HCT116 (cell line): ENCODE measurements around the gene OSBP2. TPM values are rescaled to one million over a fixed set of nuclear protein-coding genes. Genes with fewer than 3 reads are reported as not detected.

ENCODE experiments used
- ATAC-seq: fragments of 200-7000 bp; cut with Tn5 transposase; 2 replicates; pipeline ENCODE4 v1.9.1; 2020; ENCODE audit warnings: mild to moderate bottlenecking, moderate library complexity
- BruUV-seq: library from RNA; stranded (reverse); fragments of 400-500 nt; replicated peaks from 2 replicates; lab custom pipeline; 2021; lab: Mats Ljungman, UMichigan
- CTCF ChIA-PET: fragments of 300-600 bp; sonication (Branson Sonifier 250); formaldehyde crosslinking; loops from one replicate; lab custom pipeline; 2021; ENCODE audit warnings: antibody characterized with exemption; lab: Charles Lee
- POLR2A ChIA-PET: fragments of 300-600, 350-600 bp; sonication (Branson Sonifier 250); formaldehyde crosslinking; loops from one replicate; lab custom pipeline; 2021; ENCODE audit warnings: antibody characterized with exemption; lab: Charles Lee
- RAD21 ChIA-PET, 2 experiments: fragments of 300-600 bp; sonication (Branson Sonifier 250); formaldehyde crosslinking; loops; one replicate each; lab custom pipeline; 2023; ENCODE audit warnings: low total read pairs in 2 of 2; ENCODE audit not compliant: uncharacterized antibody in 2 of 2, unreplicated experiment in 2 of 2, low non-redundant PET in 1 of 2; lab: Charles Lee
- DNase-seq: peaks from one replicate; pipeline ENCODE4 v3.0.0-alpha.2; 2010; ENCODE audit warnings: low read depth, low spot score
- H2AFZ ChIP-seq: fragments of 200-600 bp; shearing (Covaris generic), sonication (generic); 2 replicates; pipeline ENCODE4 v1.6.1; 2017; ENCODE audit warnings: low read depth, mixed run types, mixed read lengths, antibody characterized with exemption, low read length; ENCODE audit not compliant: poor library complexity, severe bottlenecking
- H3K27ac ChIP-seq: 2 replicates; pipeline ENCODE4 v1.5.1; 2012; ENCODE audit warnings: low read depth, low read length
- H3K27me3 ChIP-seq: fragments of 200-600 bp; sonication (generic); 2 replicates; pipeline ENCODE4 v1.6.1; 2016; ENCODE audit warnings: mixed run types, low read length, mixed read lengths; ENCODE audit not compliant: insufficient read depth
- H3K36me3 ChIP-seq, 2 experiments: fragments of 200-500 bp in 1 of 2; fragments of 200-600 bp in 1 of 2; sonication (Bioruptor generic) in 1 of 2; sonication (generic) in 1 of 2; 2 replicates each; pipeline versions ENCODE4 v1.5.1 to v1.6.1; 2014 to 2016; ENCODE audit warnings: low read length in 2 of 2, inconsistent platforms in 1 of 2, mixed read lengths in 1 of 2, mixed run types in 1 of 2; ENCODE audit not compliant: insufficient read depth in 2 of 2, control insufficient read depth in 1 of 2
- H3K4me1 ChIP-seq, 2 experiments: fragments of 200-600 bp in 1 of 2; sonication (generic) in 1 of 2; 2 replicates each; pipeline versions ENCODE4 v1.5.1 to v1.6.1; 2012 to 2017; ENCODE audit warnings: low read length in 2 of 2, inconsistent platforms in 1 of 2, mild to moderate bottlenecking in 1 of 2, mixed read lengths in 1 of 2, mixed run types in 1 of 2, moderate library complexity in 1 of 2; ENCODE audit not compliant: insufficient read depth in 2 of 2, control insufficient read depth in 1 of 2
- H3K4me2 ChIP-seq: fragments of 200-600 bp; sonication (generic); 2 replicates; pipeline ENCODE4 v1.6.1; 2017; ENCODE audit warnings: mixed run types, low read length, mixed read lengths
- H3K4me3 ChIP-seq, 2 experiments: fragments of 200-600 bp in 1 of 2; sonication (generic) in 1 of 2; replicated peaks in 1 of 2; 2 replicates each; pipeline ENCODE4 v1.5.1; 2011 to 2016; ENCODE audit warnings: low read length in 2 of 2, control low read depth in 1 of 2, low read depth in 1 of 2, mild to moderate bottlenecking in 1 of 2, mixed read lengths in 1 of 2, mixed run types in 1 of 2
- H3K79me2 ChIP-seq: fragments of 200-600 bp; sonication (generic); 2 replicates; pipeline ENCODE4 v1.6.1; 2017; ENCODE audit warnings: mild to moderate bottlenecking, mixed run types, low read length, moderate library complexity, mixed read lengths; ENCODE audit not compliant: insufficient read depth
- H3K9ac ChIP-seq: fragments of 200-600 bp; sonication (generic); 2 replicates; pipeline ENCODE4 v1.6.1; 2016; ENCODE audit warnings: low read length, mixed read lengths
- H3K9me2 ChIP-seq: fragments of 200-600 bp; sonication (generic), shearing (Covaris generic); 2 replicates; pipeline ENCODE4 v1.6.1; 2017; ENCODE audit warnings: mixed run types, mild to moderate bottlenecking, moderate library complexity; ENCODE audit not compliant: insufficient read depth
- H3K9me3 ChIP-seq, 2 experiments: fragments of 200-500 bp in 1 of 2; fragments of 200-600 bp in 1 of 2; sonication (Bioruptor generic) in 1 of 2; sonication (generic) in 1 of 2; 2 replicates each; pipeline ENCODE4 v1.6.1; 2014 to 2017; ENCODE audit warnings: low read length in 2 of 2, mixed read lengths in 2 of 2, inconsistent platforms in 1 of 2, low read depth in 1 of 2, mild to moderate bottlenecking in 1 of 2, mixed run types in 1 of 2, moderate library complexity in 1 of 2; ENCODE audit not compliant: control insufficient read depth in 1 of 2, insufficient read depth in 1 of 2
- H4K20me1 ChIP-seq: fragments of 200-600 bp; sonication (generic), shearing (Covaris generic); 2 replicates; pipeline ENCODE4 v1.6.1; 2017; ENCODE audit warnings: mixed run types, mild to moderate bottlenecking, moderate library complexity; ENCODE audit not compliant: insufficient read depth
- EGR1 ChIP-seq: IDR thresholded peaks from 2 replicates; pipeline ENCODE4 v1.6.1; 2012; ENCODE audit warnings: low read depth
- EZH2phosphoT487 ChIP-seq: fragments of 200-600 bp; IDR thresholded peaks from 2 replicates; pipeline ENCODE4 v1.6.1; 2018; ENCODE audit warnings: antibody characterized with exemption, borderline replicate concordance
- FOSL1 ChIP-seq: IDR thresholded peaks from 2 replicates; pipeline ENCODE4 v1.6.1; 2012; ENCODE audit warnings: low read depth
- POLR2A ChIP-seq: IDR thresholded peaks from 2 replicates; pipeline ENCODE4 v1.7.0; 2011; ENCODE audit warnings: borderline replicate concordance; ENCODE audit not compliant: insufficient read depth, insufficient read length; ENCODE audit errors: extremely low read depth
- POLR2AphosphoS5 ChIP-seq: IDR thresholded peaks from 2 replicates; pipeline ENCODE4 v1.6.1; 2011; ENCODE audit warnings: mild to moderate bottlenecking, low read depth, low read length, moderate library complexity
- RAD21 ChIP-seq: IDR thresholded peaks from 2 replicates; pipeline ENCODE4 v1.6.1; 2012; ENCODE audit warnings: low read depth, mild to moderate bottlenecking
- SIN3A ChIP-seq: IDR thresholded peaks from 2 replicates; pipeline ENCODE4 v1.6.1; 2012; ENCODE audit warnings: low read depth
- SP1 ChIP-seq: IDR thresholded peaks from 2 replicates; pipeline ENCODE4 v1.6.1; 2012; ENCODE audit warnings: low read depth
- SRF ChIP-seq: IDR thresholded peaks from 2 replicates; pipeline ENCODE4 v1.6.1; 2012; ENCODE audit warnings: low read depth
- TCF7L2 ChIP-seq: IDR thresholded peaks from 2 replicates; pipeline ENCODE4 v1.7.0; 2011; ENCODE audit warnings: borderline replicate concordance, inconsistent platforms; ENCODE audit not compliant: insufficient read depth, insufficient read length; ENCODE audit errors: extremely low read depth
- YY1 ChIP-seq: IDR thresholded peaks from 2 replicates; pipeline ENCODE4 v1.6.1; 2011; ENCODE audit warnings: low read length, low read depth, moderate library complexity, mild to moderate bottlenecking; ENCODE audit not compliant: insufficient replicate concordance; ENCODE audit errors: extremely low read depth
- ZFX ChIP-seq: fragments of 450-650 bp; IDR thresholded peaks from 2 replicates; pipeline ENCODE4 v1.6.1; 2017
- ZNF274 ChIP-seq: fragments of 200-500 bp; sonication (Bioruptor generic); IDR thresholded peaks from 2 replicates; pipeline ENCODE4 v1.6.1; 2014; ENCODE audit warnings: mild to moderate bottlenecking, low read depth, low read length, inconsistent platforms
- intact Hi-C: fragments of 100-400 bp; cut with micrococcal nuclease; formaldehyde crosslinking; loops from 2 replicates; pipeline ENCODE4 v1.10.0; 2022
- total RNA-seq: library from RNA; stranded (reverse); gene quantifications from one replicate; pipeline ENCODE4 v1.2.1, GENCODE V29; 2021; ENCODE audit not compliant: unreplicated experiment
- TF ChIP-seq, protein P1 (sequence below): IDR thresholded peaks from 2 replicates; pipeline ENCODE4 v1.6.1; 2011; ENCODE audit warnings: mild to moderate bottlenecking, low read length, moderate library complexity; ENCODE audit not compliant: insufficient replicate concordance; ENCODE audit errors: extremely low read depth
- TF ChIP-seq, protein P2 (sequence below): IDR thresholded peaks from 2 replicates; pipeline ENCODE4 v1.6.1; 2012
- TF ChIP-seq, protein P3 (sequence below), 3 experiments: fragments of 200-600 bp in 1 of 3; sonication (generic) in 1 of 3; IDR thresholded peaks in 2 of 3; conservative IDR thresholded peaks in 1 of 3; 2 replicates each; pipeline ENCODE4 v1.5.1; 2012 to 2017; ENCODE audit warnings: low read depth in 2 of 3, low read length in 2 of 3, antibody characterized with exemption in 1 of 3, borderline replicate concordance in 1 of 3, control low read depth in 1 of 3, mild to moderate bottlenecking in 1 of 3, mixed read lengths in 1 of 3, mixed run types in 1 of 3, moderate library complexity in 1 of 3; ENCODE audit not compliant: insufficient read depth in 1 of 3

OSBP2 gene
- total RNA-seq, 1 experiment from 2014 or later: 12.9 TPM

DNA sequence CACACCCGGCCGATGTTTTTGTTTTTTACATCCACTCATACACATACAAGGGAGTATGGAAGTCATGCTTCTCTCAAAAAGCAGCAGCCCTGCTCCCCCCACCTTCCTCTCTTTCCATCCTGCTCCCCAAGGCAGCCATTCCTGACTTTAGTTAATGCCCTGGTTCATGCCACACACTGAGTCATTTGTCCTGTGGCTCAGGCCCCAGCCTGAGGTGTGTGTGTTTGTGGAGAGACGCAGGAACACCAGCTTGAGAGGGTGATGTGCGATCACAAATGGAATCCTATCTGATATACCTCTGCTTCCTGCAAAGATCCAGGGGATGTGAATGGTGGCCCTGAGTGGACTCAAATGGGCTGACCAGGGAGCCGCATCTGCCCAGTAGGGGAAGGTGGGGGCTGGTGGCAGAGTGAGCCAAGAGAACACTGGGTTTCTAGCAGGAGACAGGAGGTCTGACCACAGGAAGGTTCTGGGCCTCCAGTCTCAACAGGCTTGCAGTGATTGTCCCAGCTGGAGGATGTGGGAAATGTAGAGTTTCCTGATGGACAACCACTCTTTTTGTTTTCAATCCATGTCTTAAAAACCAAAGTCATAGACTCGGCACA lies 86.7 kb downstream of the OSBP2 start:
- Histone ChIP-seq H3K4me2 (no peak overlapping the region), H3K4me1 (peaks cover 0 to 13% of the 10 kb centered on the region in 2 experiments; a peak in 2 of 4 replicates), H3K9me3 (no peaks in the 10 kb centered on the region), H3K79me2 (no peaks in the 10 kb centered on the region), H3K27me3 (no peaks in the 10 kb centered on the region), H3K27ac (no peak overlapping the region), H3K36me3 (no peaks in the 10 kb centered on the region), H2AFZ (no peak overlapping the region), H3K4me3 (no peak overlapping the region), H4K20me1 (no peaks in the 10 kb centered on the region), H3K9ac (no peak overlapping the region), H3K9me2 (no peaks in the 10 kb centered on the region)
- no TSS peak for BruUV-seq
- ATAC-seq (no peak), DNase-seq (no peak)
- no peak for TF ChIP-seq ZNF274
- ChIA-PET CTCF (no interaction called here), POLR2A (no interaction called here), RAD21 (no interaction called here)
- intact Hi-C loops: no loop called here

DNA sequence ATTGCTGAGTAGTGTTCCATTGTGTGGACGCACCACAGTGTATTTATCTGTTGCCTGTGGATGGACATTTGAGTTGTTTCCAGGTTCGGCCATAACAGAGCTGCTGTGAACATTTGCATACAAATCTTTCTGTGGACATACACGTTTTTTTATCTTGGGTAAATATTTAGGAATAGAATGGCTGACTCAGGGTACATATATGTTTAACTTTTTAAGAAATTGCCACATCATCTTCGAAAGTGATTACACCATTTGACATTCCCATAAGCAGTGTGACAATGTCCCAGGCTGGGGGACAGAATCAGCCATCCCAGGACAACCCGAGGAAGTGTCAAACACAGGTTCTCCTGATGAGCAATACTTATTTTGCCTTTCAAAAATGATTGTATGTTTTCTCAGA lies 87.9 kb downstream of the OSBP2 start:
- ChIA-PET POLR2A (interaction anchor here (0.7 kb wide), 1 partner anchor 187 kb away, joined by 5 read pairs; no protein-coding TSS in a partner anchor), RAD21 (no interaction called here), CTCF (no interaction called here)
- Histone ChIP-seq H3K4me1 (peaks cover 0 to 13% of the 10 kb centered on the region in 2 experiments; a peak in 2 of 4 replicates), H3K36me3 (no peaks in the 10 kb centered on the region), H3K27me3 (no peaks in the 10 kb centered on the region), H3K4me2 (no peak overlapping the region), H3K27ac (no peak overlapping the region), H3K4me3 (no peak overlapping the region), H2AFZ (no peak overlapping the region), H3K9me2 (no peaks in the 10 kb centered on the region), H3K79me2 (no peaks in the 10 kb centered on the region), H3K9me3 (no peaks in the 10 kb centered on the region), H4K20me1 (no peaks in the 10 kb centered on the region), H3K9ac (no peak overlapping the region)
- TF ChIP-seq SRF (no peak), EGR1 (no peak), EZH2phosphoT487 (no peak), YY1 (no peak), RAD21 (no peak), POLR2AphosphoS5 (no peak), POLR2A (no peak), SP1 (no peak), TCF7L2 (no peak), ZFX (no peak), SIN3A (no peak), FOSL1 (no peak)
- TF ChIP-seq, protein P1, sequence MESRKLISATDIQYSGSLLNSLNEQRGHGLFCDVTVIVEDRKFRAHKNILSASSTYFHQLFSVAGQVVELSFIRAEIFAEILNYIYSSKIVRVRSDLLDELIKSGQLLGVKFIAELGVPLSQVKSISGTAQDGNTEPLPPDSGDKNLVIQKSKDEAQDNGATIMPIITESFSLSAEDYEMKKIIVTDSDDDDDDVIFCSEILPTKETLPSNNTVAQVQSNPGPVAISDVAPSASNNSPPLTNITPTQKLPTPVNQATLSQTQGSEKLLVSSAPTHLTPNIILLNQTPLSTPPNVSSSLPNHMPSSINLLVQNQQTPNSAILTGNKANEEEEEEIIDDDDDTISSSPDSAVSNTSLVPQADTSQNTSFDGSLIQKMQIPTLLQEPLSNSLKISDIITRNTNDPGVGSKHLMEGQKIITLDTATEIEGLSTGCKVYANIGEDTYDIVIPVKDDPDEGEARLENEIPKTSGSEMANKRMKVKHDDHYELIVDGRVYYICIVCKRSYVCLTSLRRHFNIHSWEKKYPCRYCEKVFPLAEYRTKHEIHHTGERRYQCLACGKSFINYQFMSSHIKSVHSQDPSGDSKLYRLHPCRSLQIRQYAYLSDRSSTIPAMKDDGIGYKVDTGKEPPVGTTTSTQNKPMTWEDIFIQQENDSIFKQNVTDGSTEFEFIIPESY: no peak
- TF ChIP-seq, protein P2, sequence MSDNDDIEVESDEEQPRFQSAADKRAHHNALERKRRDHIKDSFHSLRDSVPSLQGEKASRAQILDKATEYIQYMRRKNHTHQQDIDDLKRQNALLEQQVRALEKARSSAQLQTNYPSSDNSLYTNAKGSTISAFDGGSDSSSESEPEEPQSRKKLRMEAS: no peak
- TF ChIP-seq, protein P3, sequence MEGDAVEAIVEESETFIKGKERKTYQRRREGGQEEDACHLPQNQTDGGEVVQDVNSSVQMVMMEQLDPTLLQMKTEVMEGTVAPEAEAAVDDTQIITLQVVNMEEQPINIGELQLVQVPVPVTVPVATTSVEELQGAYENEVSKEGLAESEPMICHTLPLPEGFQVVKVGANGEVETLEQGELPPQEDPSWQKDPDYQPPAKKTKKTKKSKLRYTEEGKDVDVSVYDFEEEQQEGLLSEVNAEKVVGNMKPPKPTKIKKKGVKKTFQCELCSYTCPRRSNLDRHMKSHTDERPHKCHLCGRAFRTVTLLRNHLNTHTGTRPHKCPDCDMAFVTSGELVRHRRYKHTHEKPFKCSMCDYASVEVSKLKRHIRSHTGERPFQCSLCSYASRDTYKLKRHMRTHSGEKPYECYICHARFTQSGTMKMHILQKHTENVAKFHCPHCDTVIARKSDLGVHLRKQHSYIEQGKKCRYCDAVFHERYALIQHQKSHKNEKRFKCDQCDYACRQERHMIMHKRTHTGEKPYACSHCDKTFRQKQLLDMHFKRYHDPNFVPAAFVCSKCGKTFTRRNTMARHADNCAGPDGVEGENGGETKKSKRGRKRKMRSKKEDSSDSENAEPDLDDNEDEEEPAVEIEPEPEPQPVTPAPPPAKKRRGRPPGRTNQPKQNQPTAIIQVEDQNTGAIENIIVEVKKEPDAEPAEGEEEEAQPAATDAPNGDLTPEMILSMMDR (IDR thresholded peaks at IDR 0.05 in 2 of 3, conservative IDR thresholded peaks at IDR 0.05 in 1 of 3; ENCODE audit: borderline replicate concordance in 1 of 3, insufficient read depth in 1 of 3, low read depth in 2 of 3, low read length in 2 of 3): no peak
- intact Hi-C loops: no loop called here
- ATAC-seq (no peak), DNase-seq (no peak)
- no TSS peak for BruUV-seq
